Choroid plexus epithelial cell (primary cell): ENCODE results near the gene BRINP3.

ENCODE experiments used
- DNase-seq: peaks from one replicate; pipeline ENCODE4 v3.0.0-alpha.2; 2010; ENCODE audit warnings: low read depth
- H3K4me3 ChIP-seq: 2 replicates; pipeline ENCODE4 v1.5.1; 2011; ENCODE audit warnings: low read depth, mild to moderate bottlenecking, control low read depth, low read length, moderate library complexity
- CTCF ChIP-seq: conservative IDR thresholded peaks from 2 replicates; pipeline ENCODE4 v1.5.1; 2011; ENCODE audit warnings: low read depth, mild to moderate bottlenecking, control low read depth, inconsistent platforms, low read length, moderate library complexity

BRINP3 gene

GRCh38 chr1:190429141-190429540 is 48.5 kb downstream of the BRINP3 start:
- no peak overlapping the region for H3K4me3 ChIP-seq
- no peak for TF ChIP-seq CTCF
- no peak for DNase-seq

GRCh38 chr1:190416239-190416638 is 61.4 kb downstream of the BRINP3 start:
- H3K4me3 ChIP-seq = no peak overlapping the region
- DNase-seq = no peak
- peak; percentile 22 for TF ChIP-seq CTCF

- TF ChIP-seq CTCF = no peak
- DNase-seq = no peak
- no peak overlapping the region for H3K4me3 ChIP-seq
Observed at GRCh38 chr1:190413142-190413541, 64.5 kb downstream of the BRINP3 start.

GRCh38 chr1:190403402-190403801 is 74.3 kb downstream of the BRINP3 start:
- DNase-seq = no peak
- TF ChIP-seq CTCF = no peak
- no peak overlapping the region for H3K4me3 ChIP-seq

GRCh38 chr1:190399233-190399632 is 78.4 kb downstream of the BRINP3 start:
- no peak for TF ChIP-seq CTCF
- DNase-seq = no peak
- no peak overlapping the region for H3K4me3 ChIP-seq

GRCh38 chr1:190391582-190391981 is 86.1 kb downstream of the BRINP3 start:
- no peak for TF ChIP-seq CTCF
- H3K4me3 ChIP-seq = no peak overlapping the region
- DNase-seq = no peak

- no peak for DNase-seq
- H3K4me3 ChIP-seq = no peak overlapping the region
- TF ChIP-seq CTCF = no peak
Observed at GRCh38 chr1:190377991-190378390, 99.7 kb downstream of the BRINP3 start.
